Stimulated activated CD8-positive, alpha-beta memory T cell treated with anti-CD3 and anti-CD28 coated beads, Interleukin-4, amount 100 ng/mL, for 1 hour (primary cell): ENCODE results near the gene IL17F.

Experiments used
- DNase-seq, 2 donors: peaks; one replicate each; pipeline ENCODE4 v3.0.0-alpha.2; 2020; ENCODE audit warnings: low read depth in 2 of 2, low spot score in 1 of 2

The IL17F gene

DNA sequence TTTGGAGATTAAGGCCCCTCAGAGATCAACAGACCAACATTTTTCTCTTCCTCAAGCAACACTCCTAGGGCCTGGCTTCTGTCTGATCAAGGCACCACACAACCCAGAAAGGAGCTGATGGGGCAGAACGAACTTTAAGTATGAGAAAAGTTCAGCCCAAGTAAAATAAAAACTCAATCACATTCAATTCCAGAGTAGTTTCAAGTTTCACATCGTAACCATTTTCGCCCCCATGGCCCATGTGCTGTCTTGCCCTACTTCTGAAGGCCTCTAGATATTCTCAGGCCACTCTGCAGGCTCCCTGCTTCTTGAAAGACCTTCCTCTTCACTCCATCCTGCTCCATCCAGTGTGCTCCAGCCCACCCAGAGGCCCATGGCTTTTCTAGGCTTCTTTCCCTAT, 53.9 kb downstream of the IL17F start:
- no peak for DNase-seq

DNA sequence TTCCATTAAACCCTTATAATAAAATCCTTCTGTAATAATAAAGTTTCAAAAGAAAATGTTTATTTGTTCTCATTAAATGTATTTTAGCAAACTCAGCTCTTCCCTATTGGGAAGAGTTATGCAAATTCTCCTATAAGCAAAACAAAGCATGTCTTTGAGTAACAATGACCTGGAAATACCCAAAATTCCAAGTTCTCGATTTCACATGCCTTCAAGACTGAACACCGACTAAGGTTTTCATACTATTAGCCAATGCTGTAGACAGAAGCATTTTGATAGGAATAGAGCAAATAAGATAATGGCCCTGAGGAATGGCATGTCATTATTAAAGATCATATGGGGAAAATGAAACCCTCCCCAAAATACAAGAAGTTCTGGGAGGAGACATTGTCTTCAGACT, 54.3 kb downstream of the IL17F start:
- DNase-seq = no peak

DNA sequence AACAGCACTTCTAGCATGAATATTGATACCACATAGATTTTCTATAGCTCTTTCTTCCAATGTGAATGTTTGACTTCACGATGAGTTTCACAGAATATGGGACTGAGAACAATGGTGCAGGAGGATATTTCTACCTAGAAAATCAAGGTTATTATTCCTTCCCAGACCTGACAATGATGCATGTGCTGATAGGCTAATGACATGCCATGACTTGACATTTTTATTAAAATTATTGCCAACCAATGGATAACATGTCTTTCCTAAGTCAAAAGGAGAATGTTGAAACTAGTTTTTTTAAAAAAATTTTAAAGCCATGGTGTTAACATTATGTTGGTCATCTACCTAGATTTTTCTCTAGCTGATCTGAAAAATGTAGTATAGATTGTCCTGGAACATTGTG, 57.2 kb downstream of the IL17F start:
- DNase-seq = no peak
